HG02571 (cell line): ENCODE results near the gene CAPG.
"Not testable (repeated sequence)": the region's sequence is repeated elsewhere in the genome, so short reads cannot be mapped to it uniquely, and the experiment has no call there.

Experiments used
- ATAC-seq: cut with Tn5 transposase; IDR thresholded peaks from one replicate; pipeline ENCODE4 v1.9.1; 2021; ENCODE audit warnings: mild to moderate bottlenecking, moderate library complexity; ENCODE audit not compliant: unreplicated experiment

The CAPG gene

GRCh38 chr2:85367180-85367579, 43.0 kb downstream of the CAPG start:
- no peak for ATAC-seq

- not testable (repeated sequence) for ATAC-seq
Observed at GRCh38 chr2:85362653-85363387, 47.3 kb downstream of the CAPG start.

GRCh38 chr2:85357736-85358135, 52.4 kb downstream of the CAPG start:
- no peak for ATAC-seq

GRCh38 chr2:85356186-85356585, 54.0 kb downstream of the CAPG start:
- no peak for ATAC-seq

GRCh38 chr2:85355521-85355920, 54.6 kb downstream of the CAPG start:
- ATAC-seq, result no peak

GRCh38 chr2:85355073-85355410, 55.1 kb downstream of the CAPG start:
- ATAC-seq, result peak; percentile 2

GRCh38 chr2:85354286-85355072, 55.7 kb downstream of the CAPG start, which contains the start of the genes ELMOD3 and RETSAT:
TSS of gene ELMOD3 (plus strand) at chr2:85354769. CDS start at chr2:85357199, 2,430 bp downstream.
TSS of gene RETSAT (minus strand) at chr2:85354528. CDS start at chr2:85354507, 21 bp downstream.
- ATAC-seq, result peak; percentile 95

GRCh38 chr2:85353876-85354285, 56.3 kb downstream of the CAPG start:
- peak; percentile 19 for ATAC-seq

- no peak for ATAC-seq
Observed at GRCh38 chr2:85347599-85347998, 62.6 kb downstream of the CAPG start.
